Activated B cell treated with CpG ODN at 0.5 μM for 24 hours (primary cell): ENCODE data around the gene GRIP2. TPM values are rescaled to one million over a fixed set of nuclear protein-coding genes. Genes with fewer than 3 reads are reported as not detected.

ENCODE experiments used
- ATAC-seq: fragments of 200-7000 bp; cut with Tn5 transposase; one replicate; pipeline ENCODE4 v1.10.0; 2021; ENCODE audit warnings: low read depth, mild to moderate bottlenecking, moderate library complexity
- CTCF ChIA-PET: fragments of 350-600 bp; sonication (Branson Sonifier 250); formaldehyde crosslinking; loops from one replicate; lab custom pipeline; 2021; ENCODE audit warnings: antibody characterized with exemption; lab: Charles Lee
- POLR2A ChIA-PET: fragments of 350-600 bp; sonication (Branson Sonifier 250); formaldehyde crosslinking; loops from one replicate; lab custom pipeline; 2021; ENCODE audit warnings: antibody characterized with exemption; lab: Charles Lee
- DNase-seq: peaks from one replicate; pipeline ENCODE4 v3.0.0; 2022
- H3K27ac Mint-ChIP-seq: one replicate; pipeline ENCODE4 v1.8.0; 2020; ENCODE audit warnings: mixed read lengths
- H3K27me3 Mint-ChIP-seq: one replicate; pipeline ENCODE4 v1.8.0; 2021; ENCODE audit warnings: mixed read lengths
- H3K36me3 Mint-ChIP-seq: one replicate; pipeline ENCODE4 v1.8.0; 2021; ENCODE audit warnings: low read depth, mixed read lengths
- H3K4me1 Mint-ChIP-seq: one replicate; pipeline ENCODE4 v1.8.0; 2021; ENCODE audit warnings: mixed read lengths
- H3K4me3 Mint-ChIP-seq: one replicate; pipeline ENCODE4 v1.8.0; 2020; ENCODE audit warnings: mild to moderate bottlenecking, mixed read lengths
- H3K9me3 Mint-ChIP-seq: one replicate; pipeline ENCODE4 v1.8.0; 2020; ENCODE audit warnings: mixed read lengths
- intact Hi-C: fragments of 100-400 bp; cut with micrococcal nuclease; formaldehyde crosslinking; loops from one replicate; pipeline ENCODE4 v1.15.1; 2024
- total RNA-seq: library from RNA; stranded (reverse); gene quantifications from 2 replicates; pipeline ENCODE4 v1.2.3, GENCODE V29; 2022
- TF ChIP-seq, protein P1 (sequence below): fragments of 200-600 bp; IDR thresholded peaks from one replicate; pipeline ENCODE4 v1.8.0; 2022; ENCODE audit warnings: antibody characterized with exemption, mild to moderate bottlenecking

GRIP2 gene
- total RNA-seq, 1 donor from 2014 or later: not detected

DNA sequence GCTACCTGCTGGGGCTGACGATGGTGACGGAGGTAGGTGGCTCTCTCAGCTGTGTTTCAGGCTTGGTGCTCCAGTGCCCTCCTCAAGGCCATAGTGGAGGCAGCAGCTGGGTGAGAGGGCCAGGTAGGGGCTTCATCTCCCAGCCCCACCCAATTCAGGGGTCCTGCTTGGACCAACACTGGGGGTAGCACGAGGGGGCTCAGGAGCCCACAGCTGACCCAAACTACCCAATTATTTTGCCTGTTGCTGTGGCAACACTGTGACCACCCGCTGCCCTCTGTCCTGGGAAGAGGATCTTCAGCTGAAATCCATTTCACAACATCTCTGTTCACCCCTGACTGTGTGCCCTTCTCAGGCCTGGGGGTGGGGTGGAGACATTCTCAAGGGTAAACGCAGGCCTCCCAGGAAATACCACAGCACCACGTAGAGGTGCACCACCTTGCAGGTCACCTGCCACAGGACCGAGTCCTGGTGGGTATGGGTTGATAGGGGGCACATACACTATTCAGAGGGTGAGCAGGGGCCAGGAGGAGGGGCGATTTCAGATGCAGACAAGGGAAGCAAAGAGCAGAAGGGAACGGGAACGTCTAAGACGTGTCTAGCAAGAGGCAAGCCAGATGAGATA lies 62.7 kb downstream of the GRIP2 start:
- no peaks in the 10 kb centered on the region for H3K9me3 Mint-ChIP-seq
- ChIA-PET CTCF (interaction anchor here (3.5 kb wide), 1 partner anchor 10 kb away, joined by 14 read pairs; no protein-coding TSS in a partner anchor), POLR2A (interaction anchor here (0.7 kb wide), 1 partner anchor 23 kb away, joined by 6 read pairs; no protein-coding TSS in a partner anchor)
- H3K27ac Mint-ChIP-seq: no peak overlapping the region
- ATAC-seq (no peak), DNase-seq (no peak)
- peaks cover 1% of the 10 kb centered on the region for H3K4me1 Mint-ChIP-seq
- intact Hi-C loops: no loop called here
- no peaks in the 10 kb centered on the region for H3K27me3 Mint-ChIP-seq
- H3K36me3 Mint-ChIP-seq: peaks cover 91% of the 10 kb centered on the region
- no peak overlapping the region for H3K4me3 Mint-ChIP-seq
- TF ChIP-seq, protein P1, sequence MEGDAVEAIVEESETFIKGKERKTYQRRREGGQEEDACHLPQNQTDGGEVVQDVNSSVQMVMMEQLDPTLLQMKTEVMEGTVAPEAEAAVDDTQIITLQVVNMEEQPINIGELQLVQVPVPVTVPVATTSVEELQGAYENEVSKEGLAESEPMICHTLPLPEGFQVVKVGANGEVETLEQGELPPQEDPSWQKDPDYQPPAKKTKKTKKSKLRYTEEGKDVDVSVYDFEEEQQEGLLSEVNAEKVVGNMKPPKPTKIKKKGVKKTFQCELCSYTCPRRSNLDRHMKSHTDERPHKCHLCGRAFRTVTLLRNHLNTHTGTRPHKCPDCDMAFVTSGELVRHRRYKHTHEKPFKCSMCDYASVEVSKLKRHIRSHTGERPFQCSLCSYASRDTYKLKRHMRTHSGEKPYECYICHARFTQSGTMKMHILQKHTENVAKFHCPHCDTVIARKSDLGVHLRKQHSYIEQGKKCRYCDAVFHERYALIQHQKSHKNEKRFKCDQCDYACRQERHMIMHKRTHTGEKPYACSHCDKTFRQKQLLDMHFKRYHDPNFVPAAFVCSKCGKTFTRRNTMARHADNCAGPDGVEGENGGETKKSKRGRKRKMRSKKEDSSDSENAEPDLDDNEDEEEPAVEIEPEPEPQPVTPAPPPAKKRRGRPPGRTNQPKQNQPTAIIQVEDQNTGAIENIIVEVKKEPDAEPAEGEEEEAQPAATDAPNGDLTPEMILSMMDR: no peak

DNA sequence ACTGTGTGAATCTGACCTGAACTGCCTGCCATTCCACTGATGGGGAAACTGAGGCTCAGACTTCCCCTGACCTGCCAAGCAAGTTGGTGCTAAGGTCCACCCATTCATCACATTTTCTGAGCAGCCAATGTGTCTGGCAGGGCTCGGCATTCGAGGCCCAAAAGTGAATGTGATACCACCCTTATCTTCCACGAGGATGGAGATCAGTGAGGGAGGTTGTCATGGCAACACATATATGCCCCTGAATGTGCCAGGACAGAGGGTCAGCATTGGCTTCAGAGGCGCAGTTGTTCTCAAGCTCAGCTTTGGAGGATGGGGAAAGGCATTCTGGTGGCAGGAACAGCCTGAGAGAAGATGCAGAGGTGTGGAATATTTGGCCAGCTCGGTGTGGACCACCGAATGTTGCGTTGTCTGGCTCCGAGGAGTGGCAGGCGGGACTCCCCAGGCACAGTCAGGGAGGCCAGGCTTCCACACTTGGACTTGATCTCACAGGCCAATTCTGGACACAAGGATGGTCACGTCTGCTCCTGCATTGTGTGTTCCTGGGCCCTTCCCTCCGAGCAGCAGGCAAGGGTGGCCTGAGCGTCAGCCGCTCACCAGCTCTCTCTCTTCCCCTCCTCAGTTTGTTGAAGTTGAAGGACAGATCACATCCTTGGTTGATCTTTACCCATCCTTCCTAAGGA lies 63.4 kb downstream of the GRIP2 start:
- H3K4me1 Mint-ChIP-seq: peaks cover 3% of the 10 kb centered on the region
- intact Hi-C loops: no loop called here
- TF ChIP-seq, protein P1: no peak
- POLR2A ChIA-PET: no interaction called here
- H3K9me3 Mint-ChIP-seq: no peaks in the 10 kb centered on the region
- no peak overlapping the region for H3K4me3 Mint-ChIP-seq
- CTCF ChIA-PET: interaction anchor here (1.5 to 3.5 kb wide), 2 partner anchors 9 to 273 kb away, joined by 4 to 14 read pairs; no protein-coding TSS in a partner anchor
- DNase-seq (no peak), ATAC-seq (no peak)
- H3K27me3 Mint-ChIP-seq: no peaks in the 10 kb centered on the region
- H3K36me3 Mint-ChIP-seq: peaks cover 92% of the 10 kb centered on the region
- no peak overlapping the region for H3K27ac Mint-ChIP-seq

- CTCF ChIA-PET: interaction anchor here (1.5 to 3.5 kb wide), 2 partner anchors 8 to 272 kb away, joined by 4 to 14 read pairs; no protein-coding TSS in a partner anchor
- Mint-ChIP-seq H3K4me3 (no peak overlapping the region), H3K36me3 (peaks cover 90% of the 10 kb centered on the region), H3K4me1 (peaks cover 3% of the 10 kb centered on the region), H3K9me3 (no peaks in the 10 kb centered on the region), H3K27me3 (no peaks in the 10 kb centered on the region), H3K27ac (no peak overlapping the region)
- intact Hi-C loops: no loop called here
- ATAC-seq: no peak
- no peak for DNase-seq
- POLR2A ChIA-PET: no interaction called here
- TF ChIP-seq, protein P1: no peak
These were observed 64.5 kb downstream of the GRIP2 start for GRCh38 chr3:14475621-14476020.

DNA sequence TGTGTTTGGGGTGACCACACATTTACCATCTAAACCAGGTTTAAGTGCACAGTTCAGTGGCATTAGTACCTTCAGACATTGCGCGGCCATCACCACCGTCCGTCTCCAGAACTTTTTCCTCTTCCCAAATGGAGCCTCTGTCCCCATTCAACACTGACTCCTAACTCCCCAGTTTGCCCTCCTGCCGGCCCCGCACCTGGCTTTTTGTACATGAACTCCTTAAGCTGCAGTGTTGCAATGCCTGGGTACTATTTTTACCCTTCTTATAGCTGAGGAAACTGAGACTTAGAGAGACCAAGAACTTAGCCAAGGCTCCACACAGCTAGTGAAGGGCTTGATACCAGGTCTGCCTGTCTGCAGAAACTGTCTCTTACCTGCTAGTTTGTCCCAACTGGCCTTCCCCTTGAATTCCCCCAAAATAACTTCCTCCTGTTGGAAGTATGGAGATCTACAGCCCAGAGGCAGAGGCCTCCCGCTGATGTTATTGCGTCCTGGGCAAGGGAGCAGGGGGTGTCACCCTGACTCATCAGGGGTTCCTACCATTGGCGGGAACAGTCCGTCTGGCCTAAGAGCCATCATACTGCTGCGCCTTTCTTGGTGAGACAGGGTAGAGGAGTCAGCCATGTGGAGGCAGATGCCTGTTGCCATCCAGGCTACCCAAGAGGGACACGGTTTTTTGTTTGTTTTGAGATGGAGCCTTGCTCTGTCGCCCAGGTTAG lies 65.6 kb downstream of the GRIP2 start:
- no peak overlapping the region for H3K4me3 Mint-ChIP-seq
- ATAC-seq (no peak), DNase-seq (no peak)
- no peak overlapping the region for H3K27ac Mint-ChIP-seq
- CTCF ChIA-PET: interaction anchor here (3.5 kb wide), 1 partner anchor 7 kb away, joined by 14 read pairs; no protein-coding TSS in a partner anchor
- intact Hi-C loops: no loop called here
- TF ChIP-seq, protein P1: no peak
- no peaks in the 10 kb centered on the region for H3K9me3 Mint-ChIP-seq
- POLR2A ChIA-PET: no interaction called here
- H3K36me3 Mint-ChIP-seq: peaks cover 88% of the 10 kb centered on the region
- H3K27me3 Mint-ChIP-seq: no peaks in the 10 kb centered on the region
- H3K4me1 Mint-ChIP-seq: peaks cover 3% of the 10 kb centered on the region
